GM18858 (cell line): ENCODE results near the gene MGAT4C.

Experiments used
- ATAC-seq: cut with Tn5 transposase; IDR thresholded peaks from one replicate; pipeline ENCODE4 v1.9.1; 2021; ENCODE audit not compliant: unreplicated experiment

Gene MGAT4C

DNA sequence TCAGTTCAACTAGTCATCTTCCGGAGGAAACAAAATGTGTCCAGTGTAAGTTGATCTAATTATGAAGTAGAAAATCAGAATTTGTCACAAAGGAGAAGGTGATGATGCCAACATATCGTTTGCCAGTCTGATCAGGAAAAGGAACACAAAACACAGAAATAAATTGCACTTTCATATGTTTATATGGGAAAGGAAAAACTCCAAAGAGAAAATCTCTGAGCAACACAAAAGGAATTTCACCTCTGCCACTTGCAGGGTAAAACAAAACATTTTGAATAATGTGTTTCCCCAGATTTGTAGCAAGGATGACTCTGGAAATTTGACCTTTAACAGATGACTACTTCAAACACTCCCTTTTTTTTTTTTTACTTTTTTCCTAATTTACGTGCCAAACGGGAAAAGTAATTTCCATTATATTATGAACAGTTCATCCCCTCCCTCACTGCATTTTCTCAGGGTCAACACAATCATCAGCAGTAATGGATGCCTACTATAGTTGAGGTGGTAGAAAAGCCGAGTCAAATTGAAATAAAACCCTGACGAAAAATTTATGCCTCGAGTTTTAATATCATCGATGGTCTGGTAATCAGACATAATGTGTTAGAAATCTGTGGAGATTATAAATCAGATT is 25.6 kb downstream of the MGAT4C start:
- ATAC-seq, result no peak

DNA sequence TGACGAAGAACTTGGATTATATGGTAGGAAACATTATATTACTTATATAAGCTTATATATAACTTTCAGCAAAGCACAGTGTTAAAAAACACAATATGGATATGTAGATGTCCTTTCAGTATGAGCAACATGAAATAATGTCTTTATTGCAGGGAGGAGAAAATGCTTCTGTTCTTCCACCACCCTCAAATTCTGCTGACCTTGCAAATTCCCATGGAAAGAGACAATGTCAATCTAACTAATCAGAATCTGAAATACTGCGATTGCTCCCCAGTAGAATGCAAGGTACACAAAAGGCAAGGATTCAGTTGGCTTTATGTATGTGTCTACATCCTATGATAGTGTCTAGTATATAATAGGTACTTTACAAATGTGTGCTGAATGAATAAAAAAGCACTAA is 26.4 kb downstream of the MGAT4C start:
- no peak for ATAC-seq

DNA sequence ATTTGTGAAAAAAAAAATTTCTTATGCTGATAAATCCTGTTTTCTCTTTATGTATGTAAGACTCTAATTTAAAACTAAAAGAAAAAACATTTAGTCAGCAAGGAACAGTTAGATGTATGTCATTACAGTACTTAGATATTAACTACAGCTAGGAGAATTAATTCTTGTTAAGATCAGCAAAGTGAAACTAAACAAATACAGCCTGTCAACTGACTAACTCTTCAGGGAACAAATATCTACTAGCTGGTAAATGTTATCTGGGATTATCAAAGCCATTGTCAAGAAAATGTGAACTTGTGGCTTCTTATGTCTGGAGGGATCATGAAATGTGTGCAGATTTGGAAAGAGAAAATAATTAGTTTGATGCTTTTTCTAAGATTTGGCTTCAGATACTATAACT is 27.5 kb downstream of the MGAT4C start:
- no peak for ATAC-seq

DNA sequence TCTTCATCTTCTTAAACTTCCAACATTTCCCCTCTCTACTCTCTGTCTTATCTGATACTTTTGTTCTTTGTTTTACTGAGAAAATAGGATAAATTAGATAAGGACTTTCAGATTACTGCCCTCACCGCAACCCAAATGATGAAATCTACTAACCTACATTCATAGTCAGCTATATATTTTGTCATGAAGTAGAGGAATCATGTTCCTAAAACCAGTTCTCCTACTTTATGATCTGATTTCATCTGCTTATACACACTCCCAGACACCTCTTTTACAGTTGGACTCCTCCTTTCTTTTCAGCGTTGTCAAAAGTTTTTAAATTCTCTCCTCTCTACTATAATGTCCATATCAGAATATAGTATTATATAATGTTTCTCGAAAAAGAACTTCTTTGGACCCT is 29.7 kb downstream of the MGAT4C start:
- ATAC-seq, result no peak

DNA sequence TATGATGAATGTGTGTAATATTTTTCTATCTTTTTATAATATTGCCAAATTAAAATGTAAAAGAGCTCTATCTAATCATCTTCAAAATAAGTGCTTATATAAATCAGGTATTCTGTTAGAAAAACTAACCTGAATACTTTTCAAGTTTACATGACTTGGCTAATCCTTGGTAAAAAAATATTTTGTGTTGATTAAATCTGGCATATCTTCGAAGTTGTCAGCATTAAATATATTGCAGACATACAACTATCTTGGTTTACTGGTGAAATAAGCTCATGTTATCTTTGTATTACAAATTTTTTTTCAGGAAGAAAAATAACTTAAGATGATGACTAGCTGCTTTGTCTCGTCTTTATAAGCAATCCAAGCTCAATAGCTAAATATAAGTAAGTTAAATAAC is 39.6 kb downstream of the MGAT4C start:
- ATAC-seq, result no peak

DNA sequence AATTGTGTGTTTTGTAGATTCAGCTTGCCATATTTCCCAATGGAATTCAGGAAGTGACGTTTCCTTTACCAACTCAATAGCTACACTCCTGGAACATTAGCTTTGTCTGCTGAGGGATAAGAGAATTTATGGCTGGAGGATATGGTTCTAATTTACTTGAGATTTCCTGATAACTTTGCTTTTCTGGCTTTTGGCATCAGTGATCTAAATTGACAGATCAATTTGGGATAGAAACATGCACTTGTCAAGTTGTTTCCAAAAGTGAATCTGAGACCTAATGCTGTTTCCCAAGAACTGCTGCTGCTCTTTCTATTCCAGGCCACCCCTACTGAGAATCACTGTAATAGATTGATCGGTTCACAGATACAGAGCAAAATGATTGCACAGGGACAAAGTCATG is 43.2 kb downstream of the MGAT4C start:
- ATAC-seq, result no peak

DNA sequence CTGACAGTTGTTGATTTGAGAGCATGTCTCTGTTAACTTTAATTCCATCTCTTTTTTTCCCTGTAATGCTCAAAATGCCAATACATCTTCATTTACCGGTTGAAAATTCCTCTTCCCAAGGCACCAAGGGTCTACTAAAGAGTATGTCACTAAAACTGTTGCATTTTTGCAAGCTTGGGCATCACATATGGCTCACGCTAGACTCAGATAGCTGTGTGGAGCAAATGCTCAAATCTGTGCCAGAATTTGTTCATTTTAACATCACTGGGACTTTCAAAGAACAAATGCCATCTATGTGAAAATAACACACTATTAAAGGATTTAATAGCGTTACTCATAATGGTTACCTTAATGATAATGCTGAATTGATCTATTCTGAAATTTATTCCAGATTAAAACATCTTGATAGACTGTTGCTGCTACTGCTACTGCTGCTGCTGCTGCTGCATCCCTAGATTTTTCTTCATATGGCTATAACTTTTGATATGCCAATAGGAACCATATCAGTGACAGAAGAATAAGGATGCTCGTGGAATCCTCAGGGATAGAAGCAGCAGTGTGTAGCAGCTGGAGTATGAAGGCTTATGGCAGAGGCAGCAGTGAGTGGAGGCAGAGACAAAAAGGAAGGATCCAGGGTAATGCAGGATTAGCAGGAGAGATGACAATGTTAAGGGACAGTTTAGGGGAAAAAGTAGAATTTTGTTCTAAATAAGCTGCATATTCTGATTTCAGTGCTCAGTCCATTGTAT is 57.3 kb downstream of the MGAT4C start:
- no peak for ATAC-seq

DNA sequence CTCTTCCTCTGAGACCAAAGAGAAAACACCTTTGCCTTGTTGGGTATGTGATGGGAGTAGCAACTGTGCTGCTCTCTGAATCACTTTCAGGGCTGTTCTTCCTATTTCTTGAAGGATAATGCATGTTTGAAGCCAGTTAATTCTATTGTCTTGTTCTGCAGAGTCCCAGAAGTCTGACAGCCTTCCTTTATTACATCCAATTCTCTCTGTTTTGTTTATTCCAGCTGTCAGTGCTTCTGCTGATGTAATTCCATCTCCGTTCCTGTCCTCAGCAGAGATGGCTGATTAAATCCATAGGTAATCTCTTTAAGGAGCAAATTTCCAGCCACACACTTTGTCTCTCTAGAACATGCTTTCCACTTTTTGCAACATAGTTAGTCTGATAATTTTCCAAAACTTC is 59.7 kb downstream of the MGAT4C start:
- no peak for ATAC-seq

DNA sequence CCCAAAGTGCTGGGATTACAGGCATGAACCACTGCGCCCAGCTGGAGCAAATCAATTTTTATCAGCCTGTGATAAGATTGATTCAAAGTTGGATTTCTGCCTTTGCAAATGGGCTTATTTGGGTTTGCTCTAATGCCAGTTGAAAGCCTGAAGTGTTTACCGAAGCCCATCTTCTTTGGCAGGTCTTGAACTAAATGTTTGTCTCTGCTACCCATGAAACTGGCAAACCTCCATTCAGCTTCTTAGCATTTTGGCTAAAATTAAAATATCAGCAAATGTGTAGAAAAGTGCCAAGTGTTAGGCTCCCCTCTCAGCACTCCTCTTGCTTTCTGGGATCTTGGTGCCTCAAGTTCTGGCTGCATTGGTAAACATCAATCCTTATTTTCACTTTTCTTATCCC is 61.5 kb downstream of the MGAT4C start:
- no peak for ATAC-seq

DNA sequence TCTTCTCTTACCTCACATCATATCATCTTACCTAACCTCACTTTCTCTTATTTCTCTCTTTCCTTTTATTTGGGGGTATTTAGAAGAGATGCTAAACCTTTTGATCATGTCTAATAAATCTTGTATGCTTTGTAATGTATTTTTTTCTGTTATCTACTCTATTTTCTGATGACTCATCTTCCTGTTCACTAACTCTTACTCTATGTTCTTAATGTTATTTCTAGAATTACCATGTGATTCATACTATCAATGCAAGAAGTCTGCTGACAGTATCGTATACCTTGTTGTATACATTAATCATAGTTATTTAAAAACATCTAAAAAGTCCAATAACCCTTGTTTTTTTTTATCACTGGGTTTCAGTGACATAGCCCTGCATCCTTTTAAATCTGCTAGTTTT is 62.3 kb downstream of the MGAT4C start:
- no peak for ATAC-seq

DNA sequence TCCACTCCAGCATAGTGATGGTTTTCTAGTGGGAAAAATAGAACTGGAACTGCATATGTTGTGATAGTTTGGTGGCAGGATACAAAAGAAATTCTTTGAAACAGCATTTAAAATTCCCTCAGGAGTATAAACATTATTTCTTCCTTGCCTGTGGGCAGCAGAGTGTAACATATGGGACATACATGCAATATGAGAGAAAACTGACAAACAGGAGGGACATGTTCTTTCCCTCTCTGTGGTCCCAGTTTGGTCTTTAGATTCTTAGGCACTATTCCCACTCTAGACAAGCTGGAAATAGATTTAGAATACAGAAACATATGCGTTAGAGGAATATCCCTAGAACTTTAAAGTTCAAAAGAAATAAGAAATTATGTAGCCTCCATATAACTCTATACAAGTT is 68.0 kb downstream of the MGAT4C start:
- no peak for ATAC-seq

DNA sequence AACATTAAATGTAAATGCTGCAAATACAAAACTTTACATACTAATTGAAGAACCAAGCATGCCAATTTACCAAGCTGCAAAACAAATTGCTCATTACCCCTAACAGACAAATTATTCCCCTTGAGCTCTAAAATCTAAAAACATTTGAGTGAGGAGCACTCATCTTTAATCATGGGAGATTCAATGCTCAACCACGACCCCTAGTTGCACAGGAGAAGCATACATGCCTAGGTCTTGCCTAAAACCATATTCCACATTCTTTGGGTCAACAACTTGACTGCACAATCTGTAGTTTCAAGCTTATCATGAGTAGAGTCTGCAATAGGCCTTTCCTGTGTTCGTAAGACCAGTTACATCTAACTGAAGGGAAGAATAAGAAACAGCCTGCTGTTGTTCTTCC is 69.7 kb downstream of the MGAT4C start:
- no peak for ATAC-seq

DNA sequence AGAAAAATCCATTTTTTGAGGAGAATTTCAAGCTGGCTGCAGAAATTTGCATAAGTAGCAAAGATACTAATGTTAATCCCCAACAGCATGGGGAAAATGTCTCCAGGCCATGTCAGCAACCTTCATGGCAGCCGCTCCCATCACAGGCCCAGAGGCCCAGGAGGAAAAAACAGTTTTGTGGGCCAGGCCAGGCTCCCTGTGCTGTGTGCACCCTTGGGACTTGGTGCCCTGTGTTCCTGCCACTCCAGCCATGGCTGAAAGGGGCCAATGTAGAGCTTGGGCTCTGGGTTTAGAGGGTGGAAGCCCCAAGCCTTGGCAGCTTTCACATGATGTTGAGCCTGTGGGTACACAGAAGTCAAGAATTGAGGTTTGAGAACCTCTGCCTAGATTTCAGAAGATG is 76.3 kb downstream of the MGAT4C start:
- no peak for ATAC-seq

DNA sequence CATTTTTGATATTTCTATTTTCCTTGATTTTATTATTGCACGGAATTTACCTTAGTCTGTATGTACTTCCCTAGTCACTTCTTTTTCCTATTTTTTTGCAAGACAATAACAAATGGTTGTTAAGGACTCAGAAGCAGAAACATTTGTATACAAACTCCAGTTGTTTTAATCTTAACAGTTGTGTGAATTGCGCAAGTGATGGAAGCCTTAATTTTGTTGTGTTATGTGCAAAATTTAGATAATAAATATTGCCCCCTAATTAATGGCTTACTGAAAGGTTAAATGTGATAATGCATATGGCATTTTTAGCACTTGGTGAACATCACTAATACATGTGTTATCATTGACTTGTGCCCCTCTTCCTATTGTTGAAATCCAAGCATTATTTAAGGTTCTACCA is 82.0 kb downstream of the MGAT4C start:
- no peak for ATAC-seq

DNA sequence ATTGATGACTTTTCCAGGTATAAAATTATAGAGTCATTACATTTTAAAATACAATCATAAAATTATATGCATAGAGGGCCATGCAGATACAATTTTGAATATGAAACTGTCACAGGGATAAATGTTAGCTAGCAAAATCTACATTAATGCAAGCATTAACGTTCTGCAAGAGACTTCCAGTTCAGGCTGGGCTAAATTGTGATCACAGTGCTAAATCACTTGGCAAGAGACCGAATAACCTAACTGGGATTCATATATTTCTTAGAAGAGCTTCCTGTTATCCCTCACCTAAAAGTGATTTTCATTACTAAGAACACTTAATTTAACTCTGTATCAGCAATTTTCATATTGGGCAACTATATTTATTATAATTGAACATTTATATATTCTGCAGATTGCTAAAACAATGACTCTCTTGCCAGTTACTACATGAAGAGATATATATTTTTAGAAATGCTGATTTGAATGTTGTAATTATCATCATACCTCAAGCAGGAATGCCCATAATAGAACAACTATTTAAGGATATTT is 83.2 kb downstream of the MGAT4C start:
- ATAC-seq, result no peak

DNA sequence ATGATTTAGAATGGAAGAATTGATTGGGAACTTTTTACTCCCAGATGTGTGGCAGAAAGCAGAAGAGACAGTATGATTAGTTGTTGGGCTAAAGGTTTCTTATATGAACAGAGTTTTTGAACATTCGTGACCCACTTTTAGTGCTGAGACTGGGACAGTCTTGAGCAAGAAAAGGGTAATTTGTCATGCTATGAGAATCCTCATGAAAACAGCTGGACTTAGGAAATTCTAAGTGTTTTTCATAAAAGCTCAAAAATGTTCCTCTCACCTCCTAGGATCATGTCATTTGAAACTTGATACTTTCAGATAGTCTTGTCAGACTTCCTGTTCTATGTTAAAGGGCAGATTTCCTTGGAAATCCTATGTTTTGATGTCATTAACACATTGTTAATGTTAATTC is 86.1 kb downstream of the MGAT4C start:
- ATAC-seq, result no peak

DNA sequence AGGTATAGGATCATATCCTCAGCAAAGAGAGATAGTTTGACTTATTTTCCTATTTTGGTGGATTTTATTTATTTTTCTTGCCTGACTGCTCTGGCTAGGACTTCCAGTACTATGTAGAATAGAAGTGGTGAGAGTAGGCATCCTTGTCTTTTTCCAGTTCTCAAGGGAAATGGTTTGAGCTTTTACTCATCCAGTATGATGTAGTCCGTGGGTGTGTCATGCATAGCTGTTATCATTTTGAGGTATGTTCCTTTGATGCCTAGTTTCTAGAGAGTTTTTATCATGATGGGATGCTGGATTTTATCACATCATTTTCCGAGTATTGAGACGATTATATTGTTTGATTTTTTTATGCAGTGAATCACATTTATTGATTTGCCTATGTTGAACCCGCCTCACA is 97.2 kb downstream of the MGAT4C start:
- ATAC-seq, result no peak

DNA sequence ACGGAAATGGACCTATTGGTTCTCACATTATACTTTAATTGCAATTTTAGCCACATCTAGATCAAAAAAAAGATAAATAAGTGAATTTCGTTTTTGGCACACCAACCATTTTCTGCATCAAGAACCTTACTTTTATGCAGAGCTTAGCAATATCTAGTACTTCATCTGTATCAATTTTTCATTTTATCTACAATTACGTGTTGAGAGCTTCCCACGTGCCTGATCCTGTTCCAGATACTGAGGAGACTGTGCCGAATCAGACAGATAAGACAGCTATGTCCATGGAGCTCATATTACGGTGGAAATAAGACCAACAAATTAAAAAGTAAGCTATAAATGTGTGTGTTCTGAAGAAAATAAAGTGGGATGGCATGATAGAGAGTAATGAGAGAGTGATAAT is 101.6 kb downstream of the MGAT4C start:
- no peak for ATAC-seq

DNA sequence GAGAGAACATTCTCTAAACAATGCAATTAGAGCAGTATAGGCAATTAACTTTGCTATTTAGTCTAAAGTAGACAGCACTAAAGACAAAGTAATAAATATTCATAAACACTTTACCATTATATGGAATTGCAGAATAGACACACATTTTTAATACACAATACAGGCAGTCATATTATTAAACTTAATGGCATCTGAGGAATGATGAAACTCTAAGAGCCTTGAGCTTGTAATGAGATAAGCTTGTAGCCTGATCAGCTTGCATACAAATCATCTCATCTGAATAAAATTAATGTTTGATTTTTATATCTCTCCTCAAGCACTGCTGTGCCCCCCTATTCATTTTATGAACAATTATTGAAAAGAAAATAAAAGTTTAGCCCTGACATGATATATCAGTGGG is 107.6 kb downstream of the MGAT4C start:
- ATAC-seq, result no peak

DNA sequence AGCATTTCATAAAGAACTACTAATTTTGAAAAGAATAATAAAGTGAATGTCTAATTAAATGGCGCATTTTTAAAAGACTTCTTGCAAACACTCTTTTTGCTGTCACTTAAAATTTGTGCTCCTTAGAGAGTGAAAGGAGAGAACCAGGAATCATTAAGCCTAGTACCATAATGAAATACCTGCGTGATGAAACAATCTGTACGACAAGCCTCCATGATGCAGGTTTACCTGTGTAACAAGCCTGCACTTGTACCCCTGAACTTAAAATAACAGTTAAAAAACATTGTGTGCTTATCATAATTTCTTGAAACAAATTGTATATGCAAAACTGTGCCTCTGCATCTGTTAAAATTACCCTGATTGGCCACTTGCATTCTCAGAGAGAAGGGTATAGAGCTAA is 108.1 kb downstream of the MGAT4C start:
- no peak for ATAC-seq

DNA sequence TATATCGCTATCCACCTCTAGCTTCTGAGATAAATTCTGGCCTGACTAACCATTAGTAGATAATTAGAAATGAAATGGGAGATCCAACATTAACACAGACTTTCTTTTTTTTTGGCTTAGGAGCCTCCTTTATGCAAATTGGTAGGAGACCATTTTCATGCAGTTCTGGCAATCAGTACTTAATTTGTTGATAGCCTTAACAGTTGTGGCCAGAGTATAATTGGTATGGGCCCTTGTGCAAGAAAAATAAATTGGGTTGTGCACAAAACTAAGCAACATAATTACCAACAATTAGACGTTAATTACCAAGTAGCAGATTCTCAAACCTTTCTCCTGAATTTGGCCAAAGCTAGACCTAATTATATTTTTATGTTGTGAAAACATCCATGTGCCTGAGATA is 111.0 kb downstream of the MGAT4C start:
- ATAC-seq, result no peak

DNA sequence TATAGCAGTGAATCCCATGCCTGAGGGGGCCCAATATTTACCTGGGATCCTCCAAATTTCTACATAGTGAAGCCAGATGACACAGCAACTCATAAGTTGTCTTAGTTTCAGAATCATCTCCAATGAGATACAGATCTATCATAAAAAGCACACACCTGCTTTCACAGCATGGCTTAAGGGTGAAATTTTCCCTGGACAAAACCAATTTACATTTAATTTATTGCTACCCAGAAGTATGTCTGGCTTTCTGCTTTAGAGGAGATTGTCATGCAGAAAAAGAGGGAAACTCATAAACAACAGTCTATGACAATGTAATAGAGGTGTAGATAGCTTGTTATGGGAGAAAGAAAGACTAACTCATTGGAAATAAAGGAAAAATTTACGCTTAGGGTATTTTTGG is 113.0 kb downstream of the MGAT4C start:
- ATAC-seq, result no peak

DNA sequence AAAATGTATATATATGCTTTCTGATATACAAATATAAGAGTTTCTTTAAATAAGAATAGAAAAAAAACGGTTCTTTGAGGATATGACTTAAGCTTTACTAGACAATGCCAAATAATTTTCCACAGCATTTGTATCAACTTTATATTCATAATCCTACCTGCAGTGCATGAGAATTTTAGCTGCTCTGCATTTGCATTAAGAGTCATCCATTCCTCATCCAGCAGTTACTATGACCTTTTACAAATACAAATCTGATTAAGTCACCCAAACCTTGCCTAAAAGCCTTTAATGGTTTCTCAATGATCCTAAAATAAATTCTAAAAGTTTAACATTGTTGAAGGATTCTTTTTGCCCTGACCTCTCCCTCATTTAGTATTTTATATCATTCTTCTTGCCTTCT is 116.5 kb downstream of the MGAT4C start:
- no peak for ATAC-seq
